Putamen (tissue), 1 donor: ENCODE data around the gene METTL1.

ENCODE experiments used
- DNase-seq: peaks from one replicate; pipeline ENCODE4 v3.0.0-alpha.2; 2016; ENCODE audit warnings: low spot score

The METTL1 gene

GRCh38 chr12:57767305-57767698 lies 4.6 kb downstream of the METTL1 start:
- DNase-seq: no peak

DNA sequence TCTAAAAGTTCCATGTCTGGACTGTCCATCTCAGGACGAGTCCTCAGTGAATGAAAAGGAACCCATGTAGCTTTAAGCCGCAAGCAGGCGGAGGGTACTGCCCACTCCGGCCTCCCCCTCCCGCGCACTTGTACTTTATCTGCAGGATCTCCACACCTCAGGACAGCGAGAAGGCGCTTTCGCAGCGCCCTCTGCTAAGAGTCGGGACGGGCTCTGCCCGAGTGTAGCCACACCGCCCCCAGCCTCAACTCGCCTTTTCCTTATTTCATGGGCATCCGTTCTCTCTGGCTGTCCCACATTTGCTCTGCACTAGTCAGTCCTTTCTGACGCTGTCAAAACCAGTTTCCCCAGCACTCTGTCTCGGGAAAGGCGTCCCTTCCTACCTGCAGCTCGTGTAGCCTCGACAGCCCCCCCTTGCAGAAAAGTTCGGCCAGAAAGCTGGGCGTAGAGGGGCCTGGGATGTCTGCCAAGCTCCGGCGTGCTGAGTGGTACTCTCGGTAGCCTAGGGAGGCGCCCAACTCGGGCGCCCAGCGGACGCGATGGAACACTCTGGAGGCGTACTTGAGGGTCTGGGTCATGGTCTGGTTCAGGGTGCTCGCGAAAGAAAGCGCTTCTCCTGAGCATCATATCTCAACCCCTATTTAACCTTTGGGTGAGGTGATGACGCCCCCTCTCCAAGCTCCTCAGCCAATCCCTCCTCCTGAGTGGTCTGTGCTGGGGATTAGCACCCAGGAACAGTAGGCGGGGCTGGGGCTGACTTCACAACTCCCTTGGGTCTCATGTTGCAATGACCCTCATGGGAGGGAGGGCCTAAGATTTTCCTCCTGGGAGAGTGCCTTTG lies 5.2 kb downstream of the METTL1 start, which contains the start of gene CYP27B1:
Gene CYP27B1 (minus strand): TSS at position 615 of the 841 bp plus-strand sequence. CDS start 37 bp downstream, at position 578.
- no peak for DNase-seq

DNA sequence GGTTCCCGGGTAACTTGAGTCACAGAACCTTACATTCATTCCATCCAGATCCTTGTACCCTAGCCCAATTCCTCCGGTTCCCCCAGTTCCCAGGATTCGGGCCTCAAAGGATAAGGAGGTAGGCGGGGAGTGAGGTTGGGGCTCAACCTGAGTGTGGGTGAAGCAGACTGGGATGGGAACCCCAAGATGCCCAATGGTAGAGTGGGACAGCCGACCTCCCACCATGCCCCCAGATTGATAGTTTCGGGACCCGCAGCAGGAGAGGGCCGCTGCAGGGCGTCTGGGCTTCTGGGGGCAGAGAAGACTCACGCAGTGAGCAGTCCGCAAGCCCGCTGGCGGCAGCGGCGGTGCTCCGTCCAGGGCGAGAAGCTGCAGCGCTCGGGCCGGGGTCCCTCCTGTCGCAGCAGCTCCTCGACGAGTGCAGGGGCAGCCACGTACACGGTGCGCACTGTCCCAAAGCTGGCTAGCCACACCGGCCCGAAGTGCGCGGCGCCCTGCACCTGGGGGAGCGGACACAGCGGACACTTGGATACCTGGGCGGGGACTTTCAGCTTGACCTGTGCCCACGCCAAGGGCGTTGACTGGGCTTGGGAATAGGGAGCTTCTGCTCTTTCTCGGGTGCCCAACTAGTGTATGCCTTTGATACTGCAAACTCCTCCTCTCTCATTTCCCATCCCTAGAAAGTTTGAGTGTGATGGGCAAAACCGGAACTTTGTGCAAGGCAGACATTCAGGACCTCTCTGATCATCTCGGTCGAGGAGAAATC lies 6.0 kb downstream of the METTL1 start:
- no peak for DNase-seq

DNA sequence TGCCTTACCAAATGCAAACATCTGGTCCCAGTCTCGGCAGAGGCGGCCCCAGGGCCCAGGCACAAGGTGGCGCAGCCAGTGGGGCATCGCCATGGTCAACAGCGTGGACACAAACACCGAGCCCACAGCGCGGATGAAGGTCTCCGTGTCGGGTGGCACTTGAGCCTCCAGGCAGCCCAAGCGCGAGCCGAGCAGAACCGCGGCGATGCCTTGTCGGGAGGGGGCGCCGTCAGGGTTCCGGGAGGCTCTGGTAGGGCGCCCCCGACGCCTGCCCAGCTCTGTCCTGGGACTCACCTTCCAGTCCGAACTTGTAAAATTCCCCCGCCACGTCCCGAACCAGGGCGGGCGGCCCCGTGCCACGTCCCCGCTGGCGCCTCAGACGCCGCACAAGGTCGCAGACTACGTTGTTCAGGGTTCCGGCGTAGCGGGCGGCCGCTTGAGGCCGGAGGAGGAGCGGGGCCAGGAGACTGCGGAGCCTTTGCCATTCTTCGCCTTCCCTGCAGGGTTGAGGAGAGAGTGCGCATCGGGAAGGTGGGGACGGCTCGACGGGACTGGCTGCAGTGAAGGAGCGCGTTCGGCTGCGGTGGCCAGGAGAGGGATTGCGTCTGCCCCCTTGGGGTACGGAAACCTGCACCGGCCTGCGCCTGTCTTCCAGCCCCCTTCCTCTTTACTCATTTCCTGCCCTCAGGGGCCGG lies 6.8 kb downstream of the METTL1 start:
- no peak for DNase-seq

- DNase-seq: no peak
These were observed 7.3 kb downstream of the METTL1 start for GRCh38 chr12:57764662-57765002.

DNA sequence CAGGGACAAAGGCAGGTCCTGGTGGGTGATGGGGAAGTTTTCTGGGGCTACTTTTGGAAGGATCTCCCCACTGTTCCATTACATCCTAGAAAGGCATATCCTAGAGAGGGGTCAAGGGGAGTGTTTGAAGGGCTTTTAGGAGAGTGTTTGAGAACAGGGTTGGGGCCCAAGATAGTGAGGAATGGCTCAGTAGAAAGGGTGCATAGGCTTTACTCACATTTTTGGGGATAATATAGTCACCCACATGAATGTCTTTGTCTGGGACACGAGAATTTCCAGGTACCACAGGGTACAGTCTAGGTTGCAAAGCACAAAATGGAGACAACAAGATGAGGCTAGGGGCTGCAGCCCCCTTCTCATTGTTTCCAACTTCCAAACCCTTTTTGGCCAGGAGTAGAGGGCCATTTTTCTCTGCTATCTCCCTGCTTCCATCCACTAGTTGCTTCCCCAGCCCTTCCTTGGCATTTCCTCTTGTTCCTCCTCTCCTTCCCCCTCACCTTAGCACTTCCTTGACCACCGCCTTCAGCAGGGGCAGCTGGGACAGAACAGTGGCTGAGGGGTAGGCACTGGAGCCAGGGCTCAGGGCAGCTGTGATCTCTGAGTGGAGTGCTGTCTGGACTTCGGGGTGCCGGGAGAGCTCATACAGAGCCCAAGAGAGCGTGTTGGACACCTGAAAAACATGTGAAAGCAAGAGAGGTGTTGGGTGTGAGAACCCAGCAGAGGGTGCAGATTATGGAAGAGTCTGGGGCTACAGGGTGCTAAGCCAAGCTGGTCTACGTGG lies 7.8 kb downstream of the METTL1 start:
- no peak for DNase-seq

DNA sequence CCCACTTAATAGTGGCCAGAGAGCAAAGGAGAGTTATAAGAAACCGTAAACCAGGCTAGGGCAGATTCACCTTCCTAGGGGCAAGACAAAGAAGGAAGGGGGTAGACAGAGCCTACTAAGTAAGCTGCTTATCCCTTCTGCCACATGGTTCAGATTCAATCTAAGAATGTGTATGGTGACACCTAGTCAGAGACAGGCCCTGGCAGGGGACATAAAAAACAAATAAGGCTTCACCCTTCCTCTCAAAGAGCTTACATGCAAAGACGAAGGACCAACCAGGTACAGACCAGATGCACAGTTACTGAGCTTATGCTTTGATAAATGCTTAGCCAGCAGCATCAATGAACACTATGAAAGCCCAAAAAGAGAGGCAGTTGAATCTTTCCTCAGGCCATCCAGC lies 9.4 kb downstream of the METTL1 start:
- DNase-seq: no peak

DNA sequence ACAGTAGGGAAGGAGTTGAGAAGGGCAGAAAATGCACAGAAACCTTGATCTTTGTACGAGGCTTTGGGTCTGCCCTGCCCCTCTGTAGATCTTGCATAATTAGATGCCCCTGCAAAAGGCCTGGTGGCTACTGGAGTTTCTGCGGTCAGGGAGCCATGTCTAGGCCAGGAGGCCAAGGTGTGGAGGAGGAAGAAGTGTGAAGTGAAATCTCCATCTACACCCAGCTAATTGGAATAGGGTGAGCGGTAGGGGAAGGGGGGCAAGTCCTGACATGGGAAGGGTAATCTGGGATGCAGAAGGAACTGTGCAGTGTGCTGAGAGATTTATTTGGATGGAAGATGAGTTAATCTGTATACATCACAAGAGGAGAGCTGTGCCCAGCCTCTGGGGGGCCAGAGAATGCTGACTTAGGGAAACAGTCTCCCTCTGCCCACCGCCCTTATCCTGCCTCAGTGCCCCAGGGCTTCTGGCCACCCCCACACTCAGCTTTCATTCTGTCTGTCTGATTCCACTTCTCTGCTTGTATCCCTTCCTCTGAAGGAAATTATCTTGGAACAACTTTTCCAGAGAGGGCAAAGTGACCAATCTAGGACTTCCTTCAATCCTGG lies 10.4 kb downstream of the METTL1 start:
- no peak for DNase-seq

GRCh38 chr12:57760347-57760982 lies 11.4 kb downstream of the METTL1 start:
- DNase-seq: no peak

DNA sequence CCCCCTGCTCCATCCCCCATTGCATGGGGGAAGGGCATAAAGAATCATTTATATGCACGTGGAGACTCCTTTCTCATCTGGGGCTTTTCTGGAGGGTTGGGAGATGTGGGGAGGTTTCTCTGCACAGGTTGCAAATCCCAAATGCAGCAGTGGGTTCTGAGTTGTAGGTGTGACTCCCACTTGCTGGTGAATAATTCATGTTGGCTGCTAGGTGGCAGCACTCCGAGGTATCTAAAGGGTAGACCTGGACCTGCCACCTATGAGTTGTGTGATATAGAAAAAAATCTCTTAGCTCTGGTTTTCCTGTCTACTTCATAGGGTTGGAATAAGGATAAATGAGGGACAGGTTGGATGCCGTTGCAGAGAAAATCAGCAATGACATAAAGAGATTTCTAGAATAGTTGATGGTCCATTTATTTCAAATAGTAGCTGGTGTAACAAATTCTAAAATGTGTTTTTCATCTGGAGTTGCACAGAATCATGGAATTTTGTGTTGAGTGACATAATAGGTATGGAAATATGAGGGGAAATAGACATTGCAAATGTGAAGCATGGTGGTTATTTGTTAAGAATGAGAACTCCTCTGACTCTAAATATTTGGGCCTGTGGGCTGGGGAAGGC lies 12.4 kb downstream of the METTL1 start:
- DNase-seq: no peak

- DNase-seq: no peak
These were observed 13.1 kb downstream of the METTL1 start for GRCh38 chr12:57758552-57759359.

DNA sequence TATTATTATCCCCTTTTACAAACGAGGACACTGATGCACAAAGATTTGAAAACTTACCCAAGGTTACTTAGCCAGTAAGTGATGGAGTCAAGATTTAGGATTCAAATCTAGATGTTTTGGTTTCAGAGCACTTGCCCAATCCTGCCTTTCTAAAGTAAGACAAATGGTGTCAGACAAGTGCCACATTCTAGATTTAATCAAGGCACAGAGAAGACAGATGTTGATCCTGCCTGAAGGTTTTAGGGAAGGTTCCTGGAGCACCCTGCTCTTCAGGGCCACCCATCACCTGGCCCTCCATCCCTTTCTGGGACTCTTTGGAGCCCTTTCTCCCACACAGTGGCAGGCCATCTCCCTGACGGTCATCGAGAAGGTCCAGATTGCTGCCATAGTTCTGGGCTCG lies 14.1 kb downstream of the METTL1 start:
- no peak for DNase-seq

DNA sequence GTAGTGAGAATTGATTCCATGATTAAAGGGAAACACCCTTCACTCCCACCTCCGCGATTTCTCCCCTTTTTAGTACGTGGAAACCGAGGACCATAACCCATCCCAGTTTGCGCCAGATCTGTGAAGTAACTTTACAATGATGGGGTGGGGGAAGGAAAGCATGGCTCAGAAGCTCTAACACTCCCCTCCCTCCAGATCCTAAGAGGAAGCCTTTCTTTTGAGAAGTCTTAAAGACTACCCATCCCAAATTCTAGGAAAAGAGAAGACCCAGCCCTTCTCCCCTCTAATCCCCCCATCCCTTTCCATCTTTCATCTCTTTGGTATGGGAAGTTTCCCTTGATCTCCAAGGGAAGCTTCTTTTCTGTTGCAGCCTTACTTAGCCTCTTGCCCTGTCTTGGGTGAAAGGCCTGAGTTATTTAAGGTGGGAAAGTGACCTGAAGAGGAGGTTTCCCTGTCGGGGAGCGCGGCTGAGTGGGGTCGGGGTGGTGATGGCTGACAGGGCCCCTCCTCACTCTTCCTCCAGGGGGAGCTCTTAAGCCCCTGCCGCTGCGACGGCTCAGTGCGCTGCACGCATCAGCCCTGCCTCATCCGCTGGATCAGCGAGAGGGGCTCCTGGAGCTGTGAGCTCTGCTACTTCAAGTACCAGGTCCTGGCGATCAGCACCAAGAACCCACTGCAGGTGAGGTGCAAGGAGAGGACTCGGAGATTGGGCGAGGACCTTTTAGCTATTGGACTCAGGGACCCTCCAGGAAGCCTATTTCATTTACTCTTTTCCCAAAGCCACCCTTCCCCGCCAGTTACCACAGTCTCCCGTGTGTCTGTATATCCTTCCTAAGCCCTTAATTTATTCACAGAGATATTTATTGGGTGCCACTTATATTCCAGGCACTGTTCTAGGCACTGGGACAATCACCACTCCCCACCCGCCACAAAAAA lies 15.2 kb downstream of the METTL1 start:
- DNase-seq: no peak

DNA sequence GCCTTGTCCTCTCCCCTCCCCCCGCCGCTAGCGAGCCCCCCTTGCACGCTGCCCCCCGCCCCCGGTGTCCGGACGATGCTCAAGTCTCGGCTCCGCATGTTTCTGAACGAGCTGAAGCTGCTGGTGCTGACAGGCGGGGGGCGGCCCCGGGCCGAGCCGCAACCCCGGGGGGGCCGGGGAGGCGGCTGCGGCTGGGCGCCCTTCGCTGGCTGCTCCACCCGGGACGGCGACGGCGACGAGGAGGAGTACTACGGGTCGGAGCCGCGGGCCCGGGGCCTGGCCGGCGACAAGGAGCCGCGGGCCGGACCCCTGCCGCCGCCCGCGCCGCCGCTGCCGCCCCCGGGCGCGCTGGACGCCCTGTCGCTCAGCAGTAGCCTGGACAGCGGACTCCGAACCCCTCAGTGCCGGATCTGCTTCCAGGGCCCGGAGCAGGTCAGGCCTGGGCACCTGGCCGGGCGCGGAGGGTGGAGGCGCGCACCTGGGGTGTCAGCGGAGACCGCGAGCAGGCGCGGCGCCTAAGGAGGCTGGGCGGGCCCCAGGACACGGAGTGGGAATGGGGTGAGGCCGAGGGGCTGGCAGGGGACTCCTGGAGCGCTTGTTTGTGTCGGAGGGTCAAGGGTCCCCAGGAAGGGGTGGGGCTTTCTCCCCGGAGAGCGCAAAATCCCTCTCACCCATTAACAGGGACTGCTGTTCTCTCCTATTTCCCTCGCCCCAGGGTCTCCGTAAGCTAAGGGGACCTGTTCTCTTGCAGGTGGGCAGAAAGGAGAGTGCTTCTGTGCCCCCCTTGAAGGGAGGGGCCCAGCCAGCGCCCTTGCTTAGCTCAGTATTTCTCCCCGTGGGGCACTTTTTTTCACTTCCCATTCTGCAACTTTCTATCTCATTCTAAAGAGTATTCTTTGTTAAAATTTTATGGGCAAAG lies 16.2 kb downstream of the METTL1 start:
- no peak for DNase-seq

GRCh38 chr12:57755194-57755453 lies 16.8 kb downstream of the METTL1 start:
- DNase-seq: no peak

- DNase-seq: no peak
These were observed 17.3 kb downstream of the METTL1 start, which contains the start of gene MARCHF9 for GRCh38 chr12:57754411-57755193. TSS of gene MARCHF9 (plus strand) at chr12:57755103. CDS start at chr12:57755529, 426 bp downstream.
